B cell (primary cell): ENCODE data around the gene SEMA6A. TPM values are rescaled to one million over a fixed set of nuclear protein-coding genes. Genes with fewer than 3 reads are reported as not detected.

Experiments used
- ATAC-seq: fragments of 200-7000 bp; cut with Tn5 transposase; one replicate; pipeline ENCODE4 v1.10.0; 2021; ENCODE audit warnings: low read depth, mild to moderate bottlenecking, moderate number of reproducible peaks, moderate library complexity
- CTCF ChIA-PET: fragments of 350-600 bp; sonication (Branson Sonifier 250); formaldehyde crosslinking; loops from one replicate; lab custom pipeline; 2021; ENCODE audit warnings: antibody characterized with exemption, inconsistent platforms; lab: Charles Lee
- POLR2A ChIA-PET: fragments of 350-600 bp; sonication (Branson Sonifier 250); formaldehyde crosslinking; loops from one replicate; lab custom pipeline; 2021; ENCODE audit warnings: antibody characterized with exemption; lab: Charles Lee
- DNase-seq: peaks from one replicate; pipeline ENCODE4 v3.0.0; 2013
- H2AFZ ChIP-seq: 2 replicates; pipeline ENCODE4 v1.6.1; 2012; ENCODE audit warnings: mild to moderate bottlenecking, low read depth, low read length; ENCODE audit not compliant: insufficient read depth, poor library complexity, severe bottlenecking
- H3K27ac ChIP-seq, 2 donors: 1 replicate in 1 of 2; 2 replicates in 1 of 2; pipeline ENCODE4 v1.5.1; 2012 to 2013; ENCODE audit warnings: low read length in 2 of 2, mild to moderate bottlenecking in 2 of 2, moderate library complexity in 1 of 2
- H3K27me3 ChIP-seq, 4 experiments: fragments of 200-600 bp in 1 of 4; sonication (generic) in 1 of 4; replicated peaks in 1 of 4; 1 replicate in 2 of 4; 2 replicates in 2 of 4; pipeline versions ENCODE4 v1.6.1 to v1.7.0; 2013 to 2016; ENCODE audit warnings: low read length in 3 of 4, mild to moderate bottlenecking in 2 of 4, mixed read lengths in 1 of 4, moderate library complexity in 1 of 4; ENCODE audit not compliant: insufficient read depth in 4 of 4, control insufficient read depth in 3 of 4; ENCODE audit errors: control extremely low read depth in 1 of 4
- H3K36me3 ChIP-seq, 2 experiments: replicated peaks in 1 of 2; 1 replicate in 1 of 2; 2 replicates in 1 of 2; pipeline versions ENCODE4 v1.6.1 to v1.7.1; 2013; ENCODE audit warnings: low read length in 1 of 2; ENCODE audit not compliant: insufficient read depth in 2 of 2, control insufficient read depth in 1 of 2; ENCODE audit errors: control extremely low read depth in 1 of 2, extremely low read depth in 1 of 2
- H3K4me1 ChIP-seq, 2 donors: fragments of 200-600 bp in 1 of 2; sonication (generic) in 1 of 2; 1 replicate in 1 of 2; 2 replicates in 1 of 2; pipeline versions ENCODE4 v1.5.1 to v1.6.1; 2013 to 2017; ENCODE audit warnings: low read length in 2 of 2; ENCODE audit not compliant: control insufficient read depth in 2 of 2, insufficient read depth in 2 of 2
- H3K4me2 ChIP-seq: replicated peaks from 2 replicates; pipeline ENCODE3; 2012; ENCODE audit warnings: mild to moderate bottlenecking, low read depth, low read length; ENCODE audit not compliant: poor library complexity, severe bottlenecking
- H3K4me3 ChIP-seq, 5 experiments: fragments of 200-600 bp in 1 of 5; sonication (generic) in 1 of 5; 1 replicate in 3 of 5; 2 replicates in 2 of 5; pipeline versions ENCODE4 v1.5.1 to v1.7.0; 2011 to 2016; ENCODE audit warnings: low read length in 4 of 5, mild to moderate bottlenecking in 4 of 5, low read depth in 2 of 5, control low read depth in 1 of 5, moderate library complexity in 1 of 5; ENCODE audit not compliant: insufficient read depth in 1 of 5; ENCODE audit errors: control extremely low read depth in 1 of 5, extremely low read depth in 1 of 5
- H3K79me2 ChIP-seq: fragments of 200-600 bp; sonication (generic); one replicate; pipeline ENCODE4 v1.6.0; 2016; ENCODE audit warnings: low read length; ENCODE audit not compliant: control insufficient read depth, insufficient read depth
- H3K9ac ChIP-seq: fragments of 200-600 bp; sonication (generic); 2 replicates; pipeline ENCODE4 v1.6.1; 2017; ENCODE audit warnings: mild to moderate bottlenecking, low read length, moderate library complexity
- H3K9me3 ChIP-seq, 3 donors: one replicate each; pipeline versions ENCODE4 v1.6.1 to v1.7.1; 2013; ENCODE audit warnings: low read length in 2 of 3; ENCODE audit not compliant: control insufficient read depth in 2 of 3, insufficient read depth in 1 of 3; ENCODE audit errors: control extremely low read depth in 1 of 3
- H4K20me1 ChIP-seq: 2 replicates; pipeline ENCODE4 v1.6.0; 2012; ENCODE audit warnings: mild to moderate bottlenecking, low read length; ENCODE audit not compliant: insufficient read depth, control insufficient read depth, poor library complexity, severe bottlenecking
- H3K27ac Mint-ChIP-seq: one replicate; pipeline ENCODE4 v1.8.0; 2021; ENCODE audit warnings: mixed read lengths
- H3K27me3 Mint-ChIP-seq: one replicate; pipeline ENCODE4 v1.8.0; 2021; ENCODE audit warnings: mixed read lengths
- H3K4me1 Mint-ChIP-seq: one replicate; pipeline ENCODE4 v1.8.0; 2021; ENCODE audit warnings: mixed read lengths
- H3K4me3 Mint-ChIP-seq: one replicate; pipeline ENCODE4 v1.8.0; 2021; ENCODE audit warnings: mixed read lengths
- H3K9me3 Mint-ChIP-seq: one replicate; pipeline ENCODE4 v1.8.0; 2022; ENCODE audit warnings: mixed read lengths; ENCODE audit not compliant: insufficient read depth
- CTCF ChIP-seq: fragments of 200-600 bp; IDR thresholded peaks from one replicate; pipeline ENCODE4 v1.8.0; 2022; ENCODE audit warnings: antibody characterized with exemption, mild to moderate bottlenecking
- EZH2 ChIP-seq: IDR thresholded peaks from 2 replicates; pipeline ENCODE4 v1.6.1; 2012; ENCODE audit warnings: borderline replicate concordance, low read depth, mild to moderate bottlenecking, moderate library complexity, low read length; ENCODE audit not compliant: insufficient read depth, poor library complexity, severe bottlenecking
- WGBS: methylation state at CpG from one replicate; pipeline ENCODE4 v1.1.5; 2013; ENCODE audit warnings: missing lambda C conversion rate; ENCODE audit not compliant: insufficient coverage; 5-methylcytosine and 5-hydroxymethylcytosine counted together
- intact Hi-C: fragments of 100-400 bp; cut with micrococcal nuclease; formaldehyde crosslinking; loops from one replicate; pipeline ENCODE4 v1.10.0; 2022
- polyA plus RNA-seq: library from polyadenylated mRNA; depleted of rRNA; stranded (reverse); fragments of >200 nt; gene quantifications from 2 replicates; pipeline ENCODE4 v1.2.3, GENCODE V29; 2012
- total RNA-seq, 2 donors: library from RNA; stranded (reverse); fragments of 120-200 nt in 1 of 2; gene quantifications; 1 replicate in 1 of 2; 2 replicates in 1 of 2; pipeline versions ENCODE4 v1.2.3 to v1.2.4, GENCODE V29; 2013 to 2022

The SEMA6A gene
- total and polyA plus RNA-seq, 2 donors (not counting 1 experiment from before 2014, with no cell fraction given): 0.44 TPM; not detected in 1

- no peak overlapping the region for H3K27ac Mint-ChIP-seq
- no peak for ATAC-seq
- no peak for TF ChIP-seq EZH2
- no peak for TF ChIP-seq CTCF
Measured at GRCh38 chr5:116478491-116478890, 96.1 kb downstream of the SEMA6A start.

GRCh38 chr5:116476897-116477537, 97.6 kb downstream of the SEMA6A start:
- no peak overlapping the region for H2AFZ ChIP-seq
- no peaks in the 10 kb centered on the region for H3K79me2 ChIP-seq
- Mint-ChIP-seq H3K27ac (no peak overlapping the region), H3K27me3 (no peaks in the 10 kb centered on the region), H3K4me3 (no peak overlapping the region), H3K4me1 (no peaks in the 10 kb centered on the region), H3K9me3 (peaks cover 14% of the 10 kb centered on the region)
- no peaks in the 10 kb centered on the region for H3K27me3 ChIP-seq
- no peak overlapping the region for H3K4me3 ChIP-seq
- H3K27ac ChIP-seq: no peak overlapping the region
- TF ChIP-seq EZH2: no peak
- no peak for TF ChIP-seq CTCF
- DNase-seq: no peak
- WGBS: 100% methylated on average over 3 of the region's 4 CpGs
- no peak overlapping the region for H3K9ac ChIP-seq
- H3K9me3 ChIP-seq: peaks cover 0 to 16% (median 0%) of the 10 kb centered on the region in 3 donors
- peaks cover 0 to 3% of the 10 kb centered on the region in 2 experiments for H3K36me3 ChIP-seq
- no peaks in the 10 kb centered on the region for H4K20me1 ChIP-seq
- intact Hi-C loops: no loop called here
- CTCF ChIA-PET: no interaction called here
- no peak overlapping the region for H3K4me2 ChIP-seq
- ATAC-seq: no peak
- POLR2A ChIA-PET: no interaction called here
- no peaks in the 10 kb centered on the region for H3K4me1 ChIP-seq

More at GRCh38 chr5:116478491-116478890, 96.1 kb downstream of the SEMA6A start:
- Histone ChIP-seq H3K4me2 (no peak overlapping the region), H3K36me3 (peaks cover 0 to 3% of the 10 kb centered on the region in 2 experiments), H3K4me1 (no peaks in the 10 kb centered on the region), H3K4me3 (no peak overlapping the region), H3K27ac (no peak overlapping the region), H3K27me3 (no peaks in the 10 kb centered on the region), H3K9ac (no peak overlapping the region), H4K20me1 (no peaks in the 10 kb centered on the region), H3K79me2 (no peaks in the 10 kb centered on the region), H3K9me3 (peaks cover 0 to 16% (median 0%) of the 10 kb centered on the region in 3 donors), H2AFZ (no peak overlapping the region)
- 67% methylated on average over 1 of the region's 2 CpGs for WGBS
- Mint-ChIP-seq H3K9me3 (peaks cover 14% of the 10 kb centered on the region), H3K4me3 (no peak overlapping the region), H3K4me1 (no peaks in the 10 kb centered on the region), H3K27me3 (no peaks in the 10 kb centered on the region)
- ChIA-PET CTCF (no interaction called here), POLR2A (no interaction called here)
- intact Hi-C loops: no loop called here
- DNase-seq: no peak
